Esophagus squamous epithelium (tissue), 5 donors: ENCODE data around the gene ARHGEF5. TPM values are rescaled to one million over a fixed set of nuclear protein-coding genes. Genes with fewer than 3 reads are reported as not detected.
"Not testable (repeated sequence)": the region's sequence is repeated elsewhere in the genome, so short reads cannot be mapped to it uniquely, and the experiment has no call there.

ENCODE experiments used
- DNase-seq: peaks from one replicate; lab custom pipeline; 2025; lab: John Stamatoyannopoulos, UW
- H3K27ac ChIP-seq, 4 donors: fragments of 200-600 bp; sonication (generic); one replicate each; pipeline ENCODE4 v1.5.1; 2016 to 2019; ENCODE audit warnings: mild to moderate bottlenecking in 1 of 4
- H3K27me3 ChIP-seq, 4 donors: fragments of 200-600 bp; sonication (generic); 1 replicate in 3 of 4; 2 replicates in 1 of 4; pipeline versions ENCODE4 v1.5.1 to v1.6.0; 2017 to 2021; ENCODE audit warnings: antibody characterized with exemption in 1 of 4
- H3K36me3 ChIP-seq, 3 donors: fragments of 200-600 bp; sonication (generic); one replicate each; pipeline ENCODE4 v1.5.1; 2016 to 2019
- H3K4me1 ChIP-seq, 3 donors: fragments of 200-600 bp; sonication (generic); one replicate each; pipeline ENCODE4 v1.5.1; 2017 to 2019
- H3K4me3 ChIP-seq, 4 donors: fragments of 200-600 bp; sonication (generic); 1 replicate in 3 of 4; 2 replicates in 1 of 4; pipeline ENCODE4 v1.5.1; 2016 to 2019; ENCODE audit warnings: mild to moderate bottlenecking in 2 of 4, moderate library complexity in 1 of 4
- H3K9me3 ChIP-seq, 3 donors: fragments of 200-600 bp; sonication (generic); one replicate each; pipeline ENCODE4 v1.5.1; 2016 to 2019
- POLR2A ChIP-seq, 4 donors: fragments of 450-650 bp; IDR thresholded peaks; one replicate each; pipeline ENCODE4 v1.6.1; 2017; ENCODE audit warnings: antibody characterized with exemption in 4 of 4, mild to moderate bottlenecking in 4 of 4, moderate library complexity in 3 of 4
- WGBS, 2 donors: methylation state at CpG; one replicate each; pipeline ENCODE4 v1.1.5; 2018; 5-methylcytosine and 5-hydroxymethylcytosine counted together
- intact Hi-C: fragments of 100-400 bp; cut with DNase I; formaldehyde crosslinking; loops from one replicate; pipeline ENCODE4 v1.15.0; 2022
- total RNA-seq, 4 donors: library from RNA; depleted of rRNA; stranded (reverse); fragments of >200 nt; gene quantifications; one replicate each; pipeline ENCODE4 v1.1.0, GENCODE V29; 2016
- TF ChIP-seq, protein P1 (sequence below), 6 experiments: fragments of 450-650 bp in 4 of 6; fragments of 200-600 bp in 2 of 6; sonication (generic) in 2 of 6; IDR thresholded peaks; one replicate each; pipeline ENCODE4 v1.5.1; 2016 to 2019; ENCODE audit warnings: antibody characterized with exemption in 6 of 6, mild to moderate bottlenecking in 4 of 6, moderate library complexity in 4 of 6
- donor health status: DM: yes; HTN: yes; CAD: no.

The ARHGEF5 gene
- total RNA-seq, 4 donors from 2014 or later: 29.2 to 59.3 (median 39.1) TPM

DNA sequence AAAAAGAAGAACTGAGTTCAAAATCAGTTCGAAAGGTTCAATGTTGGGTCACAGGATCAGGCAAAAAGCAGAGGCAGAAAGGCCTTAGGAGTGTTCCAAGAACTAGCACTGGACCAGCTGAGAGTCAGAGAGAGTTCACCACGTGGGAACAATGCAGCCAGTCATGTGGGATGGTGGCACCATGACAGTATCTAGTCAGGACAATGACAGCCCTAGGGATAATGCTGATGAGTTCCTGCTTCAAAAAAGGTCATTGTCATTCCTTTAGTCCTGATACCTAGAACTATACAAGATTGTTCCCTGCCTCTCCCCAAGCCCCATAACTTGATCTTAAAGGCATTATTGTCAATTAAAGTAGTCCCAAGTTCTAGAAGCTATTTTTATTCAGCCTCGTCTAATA is 3.5 kb upstream of the ARHGEF5 start:
- H3K9me3 ChIP-seq, intact Hi-C loops, H3K4me3 ChIP-seq, H3K27me3 ChIP-seq, H3K36me3 ChIP-seq, DNase-seq, H3K4me1 ChIP-seq, H3K27ac ChIP-seq: not testable (repeated sequence)
- WGBS, 2 donors: 43 to 70% methylated on average over 1 to 2 of the region's 3 CpGs

- no CpG with 5 or more reads among the region's 6 CpGs for WGBS, 2 donors
- H3K4me3 ChIP-seq, H3K27ac ChIP-seq, H3K36me3 ChIP-seq, H3K4me1 ChIP-seq, H3K27me3 ChIP-seq, DNase-seq, H3K9me3 ChIP-seq, intact Hi-C loops: not testable (repeated sequence)
Observed at GRCh38 chr7:144356185-144356584, 983 bp downstream of the ARHGEF5 start.

DNA sequence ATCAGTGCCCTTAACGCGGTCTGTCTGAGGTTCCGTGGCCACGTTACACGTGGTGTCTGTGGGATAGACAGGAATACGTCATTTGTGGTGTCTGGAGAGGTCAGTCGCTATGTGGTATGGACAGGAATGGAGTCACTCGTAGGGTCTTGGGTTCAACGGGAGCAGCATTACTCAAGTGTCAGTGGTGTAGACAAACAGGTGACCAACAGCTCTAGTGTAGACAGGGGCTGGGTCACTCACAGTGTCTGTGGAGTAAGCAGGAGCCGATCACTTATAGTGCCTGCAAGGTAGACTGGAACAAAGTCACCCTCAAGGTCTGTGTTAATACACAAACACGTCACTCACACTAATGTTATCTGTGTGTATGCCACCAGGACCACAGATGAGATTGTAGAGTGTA is 1.7 kb downstream of the ARHGEF5 start:
- H3K27me3 ChIP-seq, H3K4me3 ChIP-seq, intact Hi-C loops, DNase-seq, H3K27ac ChIP-seq, H3K4me1 ChIP-seq, H3K36me3 ChIP-seq, H3K9me3 ChIP-seq: not testable (repeated sequence)
- 86% methylated on average over 1 of the region's 11 CpGs for WGBS, 2 donors

- H3K4me1 ChIP-seq, H3K27ac ChIP-seq, H3K36me3 ChIP-seq, H3K4me3 ChIP-seq, DNase-seq, intact Hi-C loops, H3K9me3 ChIP-seq, H3K27me3 ChIP-seq: not testable (repeated sequence)
- no CpG with 5 or more reads among the region's 3 CpGs for WGBS, 2 donors
Observed at GRCh38 chr7:144362061-144362460, 6.9 kb downstream of the ARHGEF5 start.

- H3K9me3 ChIP-seq, DNase-seq, H3K36me3 ChIP-seq, H3K4me1 ChIP-seq, H3K27me3 ChIP-seq, intact Hi-C loops, H3K4me3 ChIP-seq, H3K27ac ChIP-seq: not testable (repeated sequence)
- no CpG with 5 or more reads among the region's 6 CpGs for WGBS, 2 donors
Observed at GRCh38 chr7:144365523-144365922, 10.3 kb downstream of the ARHGEF5 start.

- H3K36me3 ChIP-seq, H3K4me3 ChIP-seq, H3K27ac ChIP-seq, H3K27me3 ChIP-seq, H3K4me1 ChIP-seq, DNase-seq, H3K9me3 ChIP-seq, intact Hi-C loops: not testable (repeated sequence)
- WGBS, 2 donors: no CpG with 5 or more reads among the region's 9 CpGs
Observed at GRCh38 chr7:144367250-144367649, 12.0 kb downstream of the ARHGEF5 start.

GRCh38 chr7:144369221-144369620 is 14.0 kb downstream of the ARHGEF5 start:
- H3K36me3 ChIP-seq, DNase-seq, intact Hi-C loops, H3K27ac ChIP-seq, H3K9me3 ChIP-seq, H3K4me1 ChIP-seq, H3K27me3 ChIP-seq, H3K4me3 ChIP-seq: not testable (repeated sequence)
- no CpG with 5 or more reads among the region's 7 CpGs for WGBS, 2 donors

DNA sequence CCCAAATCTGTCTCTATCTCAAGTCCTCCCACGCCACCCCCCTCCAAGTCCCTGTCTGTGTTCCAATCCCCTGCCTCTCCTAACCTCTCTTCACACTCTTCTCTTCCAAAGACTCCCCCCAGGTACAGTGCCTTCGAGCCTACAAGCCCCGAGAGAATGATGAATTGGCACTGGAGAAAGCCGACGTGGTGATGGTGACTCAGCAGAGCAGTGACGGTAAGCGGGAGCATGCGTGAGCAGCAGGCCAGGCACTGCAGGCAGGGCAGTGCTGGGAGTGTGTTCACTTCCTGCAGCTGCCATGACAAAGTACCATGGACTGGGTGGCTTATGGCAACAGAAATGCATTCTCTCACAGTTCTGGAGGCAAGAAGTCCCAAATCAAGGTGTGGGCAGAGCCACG is 23.4 kb downstream of the ARHGEF5 start:
- WGBS, 2 donors: 90 to 100% methylated on average over 3 of the region's 9 CpGs
- Histone ChIP-seq H3K36me3 (peaks cover 0 to 49% (median 7%) of the 10 kb centered on the region in 3 donors), H3K27ac (no peak overlapping the region), H3K4me3 (no peak overlapping the region), H3K27me3 (no peaks in the 10 kb centered on the region), H3K4me1 (no peaks in the 10 kb centered on the region), H3K9me3 (no peaks in the 10 kb centered on the region)
- intact Hi-C loops: no loop called here
- DNase-seq: no peak
- no peak for TF ChIP-seq POLR2A (IDR thresholded peaks at IDR 0.05)
- TF ChIP-seq, protein P1, sequence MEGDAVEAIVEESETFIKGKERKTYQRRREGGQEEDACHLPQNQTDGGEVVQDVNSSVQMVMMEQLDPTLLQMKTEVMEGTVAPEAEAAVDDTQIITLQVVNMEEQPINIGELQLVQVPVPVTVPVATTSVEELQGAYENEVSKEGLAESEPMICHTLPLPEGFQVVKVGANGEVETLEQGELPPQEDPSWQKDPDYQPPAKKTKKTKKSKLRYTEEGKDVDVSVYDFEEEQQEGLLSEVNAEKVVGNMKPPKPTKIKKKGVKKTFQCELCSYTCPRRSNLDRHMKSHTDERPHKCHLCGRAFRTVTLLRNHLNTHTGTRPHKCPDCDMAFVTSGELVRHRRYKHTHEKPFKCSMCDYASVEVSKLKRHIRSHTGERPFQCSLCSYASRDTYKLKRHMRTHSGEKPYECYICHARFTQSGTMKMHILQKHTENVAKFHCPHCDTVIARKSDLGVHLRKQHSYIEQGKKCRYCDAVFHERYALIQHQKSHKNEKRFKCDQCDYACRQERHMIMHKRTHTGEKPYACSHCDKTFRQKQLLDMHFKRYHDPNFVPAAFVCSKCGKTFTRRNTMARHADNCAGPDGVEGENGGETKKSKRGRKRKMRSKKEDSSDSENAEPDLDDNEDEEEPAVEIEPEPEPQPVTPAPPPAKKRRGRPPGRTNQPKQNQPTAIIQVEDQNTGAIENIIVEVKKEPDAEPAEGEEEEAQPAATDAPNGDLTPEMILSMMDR (IDR thresholded peaks at IDR 0.05): no peak

GRCh38 chr7:144379776-144380384 is 24.7 kb downstream of the ARHGEF5 start:
- 90 to 100% methylated on average over 2 to 6 of the region's 11 CpGs for WGBS, 2 donors
- H3K9me3 ChIP-seq: no peaks in the 10 kb centered on the region
- intact Hi-C loops: no loop called here
- peaks cover 0 to 12% (median 0%) of the 10 kb centered on the region in 3 donors for H3K4me1 ChIP-seq
- H3K27ac ChIP-seq: no peak overlapping the region
- peaks cover 0 to 49% (median 7%) of the 10 kb centered on the region in 3 donors for H3K36me3 ChIP-seq
- no peak for DNase-seq
- TF ChIP-seq, protein P1 (IDR thresholded peaks at IDR 0.05): no peak
- no peak for TF ChIP-seq POLR2A (IDR thresholded peaks at IDR 0.05)
- no peak overlapping the region for H3K4me3 ChIP-seq
- no peaks in the 10 kb centered on the region for H3K27me3 ChIP-seq
